Caco-2 (cell line): ENCODE measurements around the gene PLSCR3. TPM values are rescaled to one million over a fixed set of nuclear protein-coding genes. Genes with fewer than 3 reads are reported as not detected.

Experiments used
- Bru-seq: library from RNA; stranded (reverse); fragments of 400-500 nt; gene quantifications from one replicate; lab custom pipeline; 2021; lab: Mats Ljungman, UMichigan
- BruChase-seq, 2 experiments: library from RNA; stranded (reverse); fragments of 400-500 nt; gene quantifications; one replicate each; lab custom pipeline; 2021; lab: Mats Ljungman, UMichigan
- BruUV-seq: library from RNA; stranded (reverse); fragments of 400-500 nt; replicated peaks from 2 replicates; lab custom pipeline; 2021; lab: Mats Ljungman, UMichigan
- CTCF ChIA-PET: fragments of 300-600 bp; sonication (Branson Sonifier 250); formaldehyde crosslinking; loops from one replicate; lab custom pipeline; 2022; ENCODE audit warnings: antibody characterized with exemption; lab: Charles Lee
- POLR2A ChIA-PET: fragments of 300-600 bp; sonication (Branson Sonifier 250); formaldehyde crosslinking; loops from one replicate; lab custom pipeline; 2022; ENCODE audit warnings: antibody characterized with exemption; lab: Charles Lee
- DNase-seq, 2 experiments: peaks; one replicate each; pipeline versions ENCODE4 v3.0.0 to v3.0.0-alpha.2; 2020 to 2022
- H3K27me3 ChIP-seq: replicated peaks from 2 replicates; pipeline ENCODE4 v1.6.0; 2011; ENCODE audit warnings: low read length; ENCODE audit not compliant: control insufficient read depth, insufficient read depth
- H3K36me3 ChIP-seq: 2 replicates; pipeline ENCODE4 v1.5.1; 2011; ENCODE audit warnings: low read length; ENCODE audit not compliant: control insufficient read depth, insufficient read depth
- H3K4me1 ChIP-seq: fragments of 250-450 bp; sonication (Bioruptor Pico); 2 replicates; pipeline ENCODE4 v1.5.1; 2020; ENCODE audit warnings: mild to moderate bottlenecking
- H3K4me3 ChIP-seq: 2 replicates; pipeline ENCODE4 v1.5.1; 2011; ENCODE audit warnings: low read depth, mild to moderate bottlenecking, control low read depth, low read length
- H3K9me3 ChIP-seq: fragments of 250-450 bp; sonication (Bioruptor Pico); 2 replicates; pipeline ENCODE4 v1.5.1; 2020; ENCODE audit warnings: mild to moderate bottlenecking, moderate library complexity
- H3K27ac Mint-ChIP-seq: one replicate; pipeline ENCODE4 v1.8.0; 2022; ENCODE audit warnings: mixed read lengths; ENCODE audit not compliant: unreplicated experiment
- H3K27me3 Mint-ChIP-seq: one replicate; pipeline ENCODE4 v1.8.0; 2022; ENCODE audit warnings: mixed read lengths; ENCODE audit not compliant: insufficient read depth, unreplicated experiment
- H3K36me3 Mint-ChIP-seq: one replicate; pipeline ENCODE4 v1.8.0; 2022; ENCODE audit warnings: mild to moderate bottlenecking, mixed read lengths; ENCODE audit not compliant: insufficient read depth, unreplicated experiment
- H3K4me1 Mint-ChIP-seq: one replicate; pipeline ENCODE4 v1.8.0; 2022; ENCODE audit warnings: low read depth, mixed read lengths; ENCODE audit not compliant: unreplicated experiment
- H3K4me3 Mint-ChIP-seq: one replicate; pipeline ENCODE4 v1.8.0; 2022; ENCODE audit warnings: mild to moderate bottlenecking, moderate library complexity, mixed read lengths; ENCODE audit not compliant: unreplicated experiment
- H3K9me3 Mint-ChIP-seq: one replicate; pipeline ENCODE4 v1.8.0; 2022; ENCODE audit warnings: mixed read lengths; ENCODE audit not compliant: unreplicated experiment
- CTCF ChIP-seq, 2 experiments: fragments of 200-600 bp in 1 of 2; IDR thresholded peaks; 1 replicate in 1 of 2; 2 replicates in 1 of 2; pipeline versions ENCODE4 v1.5.1 to v1.8.0; 2011 to 2022; ENCODE audit warnings: antibody characterized with exemption in 1 of 2, control low read depth in 1 of 2, inconsistent platforms in 1 of 2, low read depth in 1 of 2, low read length in 1 of 2, mild to moderate bottlenecking in 1 of 2, moderate library complexity in 1 of 2; ENCODE audit not compliant: insufficient read depth in 1 of 2, severe bottlenecking in 1 of 2, unreplicated experiment in 1 of 2
- intact Hi-C: fragments of 100-400 bp; cut with micrococcal nuclease; formaldehyde crosslinking; loops from one replicate; pipeline ENCODE4 v1.10.0; 2022; ENCODE audit not compliant: unreplicated experiment
- long read RNA-seq: library from polyadenylated mRNA; stranded (forward); transcript quantifications from one replicate; pipeline ENCODE4 v2.0.0, GENCODE V29; 2022
- total RNA-seq: library from RNA; stranded (reverse); gene quantifications from 2 replicates; pipeline ENCODE4 v1.2.3, GENCODE V29; 2022

Gene PLSCR3
- total RNA-seq (12.7 and 14.5 TPM in 2 replicates), Bru-seq, nascent RNA (percentile 28 among the genes with signal in this experiment), BruChase-seq, experiment 1, labeled RNA remaining after a 2-hour chase (percentile 17 among the genes with signal in this experiment), BruChase-seq, experiment 2, labeled RNA remaining after a 6-hour chase (percentile 38 among the genes with signal in this experiment)
- long read RNA-seq, partial matches to known transcripts = 1 of 19 reads
- long read RNA-seq, other reads (novel, unspliced or antisense) = 10 of 19 reads

- H3K36me3 ChIP-seq = no peaks in the 10 kb centered on the region
- H3K4me3 Mint-ChIP-seq = peak within 1 kb of the TSS; percentile 76
- H3K4me1 ChIP-seq = peaks cover 3% of the 10 kb centered on the region; the same call in 1 of the 2 replicates
- H3K4me3 ChIP-seq = peak within 1 kb of the TSS; percentile 60
- H3K36me3 Mint-ChIP-seq = no peaks in the 10 kb centered on the region
- peak; percentile 82 to 83 for DNase-seq
- ChIA-PET CTCF (interaction anchor here (0.5 to 1.0 kb wide), 2 partner anchors 9 to 180 kb away, joined by 3 to 6 read pairs; partner anchors contain the start of gene TMEM256), POLR2A (interaction anchor here (0.6 to 1.4 kb wide), 3 partner anchors 9 to 131 kb away, joined by 3 to 14 read pairs (median 5); partner anchors contain the start of gene TMEM256)
- no peaks in the 10 kb centered on the region for H3K27me3 Mint-ChIP-seq
- no peaks in the 10 kb centered on the region for H3K9me3 ChIP-seq
- peak within 1 kb of the TSS; percentile 52 for H3K27ac Mint-ChIP-seq
- H3K4me1 Mint-ChIP-seq = no peaks in the 10 kb centered on the region
- H3K27me3 ChIP-seq = no peaks in the 10 kb centered on the region
- BruUV-seq = TSS peak; percentile 44
- intact Hi-C loops = no loop called here
- H3K9me3 Mint-ChIP-seq = no peaks in the 10 kb centered on the region
- TF ChIP-seq CTCF (IDR thresholded peaks at IDR 0.05; ENCODE audit: insufficient read depth in 1 of 2, low read depth in 1 of 2, low read length in 1 of 2, severe bottlenecking in 1 of 2, unreplicated experiment in 1 of 2) = peak; percentile 35 to 37
Measured at GRCh38 chr17:7394452-7395191, at the start of gene PLSCR3. Gene PLSCR3, minus strand, starts transcription at chr17:7394525. Its CDS starts 415 bp downstream, at chr17:7394110.

GRCh38 chr17:7443499-7444485 is 49.5 kb upstream of the PLSCR3 start:
- Histone ChIP-seq H3K27me3 (no peaks in the 10 kb centered on the region), H3K36me3 (no peaks in the 10 kb centered on the region), H3K4me1 (no peaks in the 10 kb centered on the region), H3K9me3 (no peaks in the 10 kb centered on the region), H3K4me3 (no peak overlapping the region)
- TF ChIP-seq CTCF (IDR thresholded peaks at IDR 0.05; ENCODE audit: insufficient read depth in 1 of 2, low read depth in 1 of 2, low read length in 1 of 2, severe bottlenecking in 1 of 2, unreplicated experiment in 1 of 2) = no peak
- H3K27ac Mint-ChIP-seq = no peak overlapping the region
- intact Hi-C loops = no loop called here
- no peaks in the 10 kb centered on the region for H3K9me3 Mint-ChIP-seq
- no peaks in the 10 kb centered on the region for H3K36me3 Mint-ChIP-seq
- no TSS peak for BruUV-seq
- ChIA-PET POLR2A (no interaction called here), CTCF (interaction anchor here (0.8 kb wide), 1 partner anchor 23 kb away, joined by 3 read pairs; no protein-coding TSS in a partner anchor)
- peaks cover 3% of the 10 kb centered on the region for H3K27me3 Mint-ChIP-seq
- H3K4me3 Mint-ChIP-seq = no peak overlapping the region
- H3K4me1 Mint-ChIP-seq = no peaks in the 10 kb centered on the region
- DNase-seq = no peak
